B cell (primary cell): ENCODE results near the gene RDM1.

ENCODE experiments used
- EZH2 ChIP-seq: IDR thresholded peaks from 2 replicates; pipeline ENCODE4 v1.6.1; 2012; ENCODE audit warnings: borderline replicate concordance, low read depth, mild to moderate bottlenecking, moderate library complexity, low read length; ENCODE audit not compliant: insufficient read depth, poor library complexity, severe bottlenecking
- TF ChIP-seq, protein P1 (sequence below): fragments of 200-600 bp; IDR thresholded peaks from one replicate; pipeline ENCODE4 v1.8.0; 2022; ENCODE audit warnings: antibody characterized with exemption, mild to moderate bottlenecking

DNA sequence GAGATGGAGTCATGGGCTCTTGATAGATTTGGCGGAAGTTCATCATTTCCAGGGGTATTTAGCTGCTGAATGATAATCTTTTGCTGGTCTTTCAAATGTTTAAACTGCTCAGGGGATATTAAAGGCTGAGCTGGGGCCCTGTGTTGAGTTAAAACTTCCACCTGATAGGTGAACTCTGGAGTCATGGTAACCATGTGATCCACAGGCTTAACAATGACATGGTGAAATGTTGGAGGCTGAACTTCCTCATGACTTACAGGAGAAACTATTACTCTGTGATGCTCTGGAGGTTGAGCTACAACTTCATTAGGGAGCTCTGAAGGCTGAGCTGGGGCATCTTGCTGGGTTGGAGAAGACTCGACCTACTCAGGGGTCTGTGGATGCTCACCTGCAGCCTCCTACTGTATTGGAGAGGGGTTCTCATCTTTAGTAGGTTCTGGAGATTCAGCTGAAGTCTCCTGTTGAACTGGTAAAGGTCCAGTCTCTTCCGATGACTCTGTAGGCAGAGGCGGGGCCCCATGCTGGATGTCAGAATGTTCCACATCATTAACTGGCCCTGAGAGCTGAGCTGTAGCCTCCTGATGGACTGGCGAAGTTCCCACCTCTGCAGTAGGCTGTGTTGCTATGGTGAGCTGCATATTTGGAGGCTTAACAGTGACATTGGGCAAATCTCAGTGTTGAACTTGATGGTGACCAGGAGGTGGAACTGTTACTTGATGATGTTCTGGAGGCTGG, 24.2 kb downstream of the RDM1 start:
- TF ChIP-seq, protein P1, sequence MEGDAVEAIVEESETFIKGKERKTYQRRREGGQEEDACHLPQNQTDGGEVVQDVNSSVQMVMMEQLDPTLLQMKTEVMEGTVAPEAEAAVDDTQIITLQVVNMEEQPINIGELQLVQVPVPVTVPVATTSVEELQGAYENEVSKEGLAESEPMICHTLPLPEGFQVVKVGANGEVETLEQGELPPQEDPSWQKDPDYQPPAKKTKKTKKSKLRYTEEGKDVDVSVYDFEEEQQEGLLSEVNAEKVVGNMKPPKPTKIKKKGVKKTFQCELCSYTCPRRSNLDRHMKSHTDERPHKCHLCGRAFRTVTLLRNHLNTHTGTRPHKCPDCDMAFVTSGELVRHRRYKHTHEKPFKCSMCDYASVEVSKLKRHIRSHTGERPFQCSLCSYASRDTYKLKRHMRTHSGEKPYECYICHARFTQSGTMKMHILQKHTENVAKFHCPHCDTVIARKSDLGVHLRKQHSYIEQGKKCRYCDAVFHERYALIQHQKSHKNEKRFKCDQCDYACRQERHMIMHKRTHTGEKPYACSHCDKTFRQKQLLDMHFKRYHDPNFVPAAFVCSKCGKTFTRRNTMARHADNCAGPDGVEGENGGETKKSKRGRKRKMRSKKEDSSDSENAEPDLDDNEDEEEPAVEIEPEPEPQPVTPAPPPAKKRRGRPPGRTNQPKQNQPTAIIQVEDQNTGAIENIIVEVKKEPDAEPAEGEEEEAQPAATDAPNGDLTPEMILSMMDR, result no peak
- TF ChIP-seq EZH2, result no peak
